ENCODE data around the gene PTPRM. TPM values are rescaled to one million over a fixed set of nuclear protein-coding genes. Genes with fewer than 3 reads are reported as not detected.

The PTPRM gene
- total RNA-seq, 1 donor = 84.7 TPM

DNA sequence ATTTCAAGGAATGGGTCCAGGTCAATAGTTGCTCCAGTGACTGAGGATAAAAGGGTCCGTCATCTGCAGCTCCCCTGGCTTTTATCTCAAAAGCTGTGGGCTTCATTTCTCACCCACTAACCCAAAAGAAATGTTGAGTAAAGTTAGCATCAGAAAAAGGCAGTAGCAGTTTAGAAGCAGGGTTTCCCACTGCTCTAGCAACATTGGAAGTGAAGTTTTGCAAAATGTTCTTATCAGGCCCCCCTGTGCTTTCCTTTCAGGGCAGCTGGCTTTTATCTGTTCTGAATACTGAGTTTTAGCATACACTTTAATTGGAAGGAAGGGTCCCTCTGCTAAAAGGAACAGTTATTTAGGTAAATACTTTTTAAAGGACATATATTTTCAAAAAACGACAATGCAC is 745.9 kb downstream of the PTPRM start:
- no peaks in the 10 kb centered on the region for H3K36me3 ChIP-seq (ENCODE audit: insufficient read depth, low read length)
- H3K27me3 ChIP-seq (ENCODE audit: insufficient read depth, low read length) = no peaks in the 10 kb centered on the region
- no peaks in the 10 kb centered on the region for H3K9me3 ChIP-seq (ENCODE audit: low read depth, low read length)
- no peak overlapping the region for H3K4me2 ChIP-seq (ENCODE audit: insufficient read depth, low read length)
- no peak overlapping the region for H2AFZ ChIP-seq (ENCODE audit: low read length)
- H4K20me1 ChIP-seq (ENCODE audit: insufficient read depth, low read length) = no peaks in the 10 kb centered on the region
- no peaks in the 10 kb centered on the region for H3K4me1 ChIP-seq (ENCODE audit: insufficient read depth, low read length)
- TF ChIP-seq, protein P1, sequence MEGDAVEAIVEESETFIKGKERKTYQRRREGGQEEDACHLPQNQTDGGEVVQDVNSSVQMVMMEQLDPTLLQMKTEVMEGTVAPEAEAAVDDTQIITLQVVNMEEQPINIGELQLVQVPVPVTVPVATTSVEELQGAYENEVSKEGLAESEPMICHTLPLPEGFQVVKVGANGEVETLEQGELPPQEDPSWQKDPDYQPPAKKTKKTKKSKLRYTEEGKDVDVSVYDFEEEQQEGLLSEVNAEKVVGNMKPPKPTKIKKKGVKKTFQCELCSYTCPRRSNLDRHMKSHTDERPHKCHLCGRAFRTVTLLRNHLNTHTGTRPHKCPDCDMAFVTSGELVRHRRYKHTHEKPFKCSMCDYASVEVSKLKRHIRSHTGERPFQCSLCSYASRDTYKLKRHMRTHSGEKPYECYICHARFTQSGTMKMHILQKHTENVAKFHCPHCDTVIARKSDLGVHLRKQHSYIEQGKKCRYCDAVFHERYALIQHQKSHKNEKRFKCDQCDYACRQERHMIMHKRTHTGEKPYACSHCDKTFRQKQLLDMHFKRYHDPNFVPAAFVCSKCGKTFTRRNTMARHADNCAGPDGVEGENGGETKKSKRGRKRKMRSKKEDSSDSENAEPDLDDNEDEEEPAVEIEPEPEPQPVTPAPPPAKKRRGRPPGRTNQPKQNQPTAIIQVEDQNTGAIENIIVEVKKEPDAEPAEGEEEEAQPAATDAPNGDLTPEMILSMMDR (IDR thresholded peaks at IDR 0.05; ENCODE audit: extremely low read depth, low read depth, low read length) = no peak
- H3K27ac ChIP-seq (ENCODE audit: low read depth, low read length) = no peak overlapping the region
- H3K4me3 ChIP-seq (ENCODE audit: insufficient read depth, low read length) = no peak overlapping the region
- no peaks in the 10 kb centered on the region for H3K79me2 ChIP-seq (ENCODE audit: insufficient read depth, low read length)
- no peak for DNase-seq (ENCODE audit: insufficient read length, low spot score, missing footprints)

DNA sequence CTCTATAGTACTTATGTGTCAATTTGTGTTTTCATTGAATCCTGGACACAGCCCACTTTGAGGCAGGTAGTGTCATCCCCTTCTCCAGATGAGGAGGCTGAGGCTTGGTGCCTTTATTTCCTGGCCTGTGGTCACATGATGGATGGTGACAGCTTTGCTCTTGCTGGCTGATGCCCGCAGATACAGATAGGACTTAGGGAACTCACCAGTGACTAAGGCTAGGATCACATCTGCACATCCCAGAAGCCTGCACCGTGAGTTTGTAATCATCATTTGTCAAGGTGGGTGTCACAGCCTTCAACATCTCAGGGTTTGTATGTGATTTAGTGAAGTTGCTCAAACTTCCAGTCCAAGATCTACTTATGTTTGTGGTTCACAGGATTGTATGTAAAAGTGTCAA is 747.0 kb downstream of the PTPRM start:
- H3K79me2 ChIP-seq (ENCODE audit: insufficient read depth, low read length) = no peaks in the 10 kb centered on the region
- H3K27me3 ChIP-seq (ENCODE audit: insufficient read depth, low read length) = no peaks in the 10 kb centered on the region
- no peak overlapping the region for H3K4me3 ChIP-seq (ENCODE audit: insufficient read depth, low read length)
- H3K9me3 ChIP-seq (ENCODE audit: low read depth, low read length) = no peaks in the 10 kb centered on the region
- DNase-seq (ENCODE audit: insufficient read length, low spot score, missing footprints) = no peak
- no peaks in the 10 kb centered on the region for H3K36me3 ChIP-seq (ENCODE audit: insufficient read depth, low read length)
- H3K4me1 ChIP-seq (ENCODE audit: insufficient read depth, low read length) = no peaks in the 10 kb centered on the region
- H4K20me1 ChIP-seq (ENCODE audit: insufficient read depth, low read length) = no peaks in the 10 kb centered on the region
- H2AFZ ChIP-seq (ENCODE audit: low read length) = no peak overlapping the region
- TF ChIP-seq, protein P1 (IDR thresholded peaks at IDR 0.05; ENCODE audit: extremely low read depth, low read depth, low read length) = no peak
- H3K27ac ChIP-seq (ENCODE audit: low read depth, low read length) = no peak overlapping the region
- H3K4me2 ChIP-seq (ENCODE audit: insufficient read depth, low read length) = no peak overlapping the region

DNA sequence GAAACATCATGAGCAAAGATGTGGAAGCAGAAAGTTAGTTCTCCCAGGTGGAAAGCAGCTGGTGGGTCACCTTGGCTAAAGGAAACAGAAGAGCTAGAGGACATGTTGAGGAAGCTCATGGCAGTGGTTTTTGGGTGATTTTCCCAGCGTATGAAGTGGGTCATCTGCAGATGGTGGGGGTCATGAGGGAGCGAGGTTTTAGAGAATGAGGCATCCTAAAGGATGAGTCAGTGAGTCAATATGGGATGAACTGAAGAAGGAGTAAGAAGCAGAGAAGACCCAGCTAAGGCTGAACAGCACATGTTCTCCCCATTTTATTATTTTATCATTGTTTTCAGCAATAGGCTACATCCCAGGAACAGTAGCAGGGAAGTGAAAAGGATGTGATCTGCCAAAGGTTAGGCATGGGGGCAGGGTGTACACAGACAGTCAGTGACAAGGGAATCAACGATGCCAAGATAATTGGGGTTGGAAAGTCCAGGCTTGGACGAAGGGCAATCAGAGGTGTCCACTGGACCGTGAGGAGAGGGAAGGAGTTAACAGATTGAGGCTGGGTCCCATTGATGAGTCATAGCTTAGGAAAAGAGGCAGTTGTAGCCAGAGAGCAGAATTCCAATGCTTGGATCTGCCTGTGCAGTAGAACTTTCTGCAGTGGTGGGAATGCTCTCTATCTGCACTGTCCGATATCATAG is 752.8 kb downstream of the PTPRM start:
- Histone ChIP-seq H3K4me1 (ENCODE audit: insufficient read depth, low read length) (peaks cover 5% of the 10 kb centered on the region), H3K27me3 (ENCODE audit: insufficient read depth, low read length) (no peaks in the 10 kb centered on the region), H3K79me2 (ENCODE audit: insufficient read depth, low read length) (no peaks in the 10 kb centered on the region), H3K4me2 (ENCODE audit: insufficient read depth, low read length) (no peak overlapping the region), H3K36me3 (ENCODE audit: insufficient read depth, low read length) (no peaks in the 10 kb centered on the region), H2AFZ (ENCODE audit: low read length) (no peak overlapping the region), H4K20me1 (ENCODE audit: insufficient read depth, low read length) (no peaks in the 10 kb centered on the region), H3K9me3 (ENCODE audit: low read depth, low read length) (no peaks in the 10 kb centered on the region), H3K27ac (ENCODE audit: low read depth, low read length) (no peak overlapping the region), H3K4me3 (ENCODE audit: insufficient read depth, low read length) (no peak overlapping the region)
- DNase-seq (ENCODE audit: insufficient read length, low spot score, missing footprints) = no peak
- TF ChIP-seq, protein P1 (IDR thresholded peaks at IDR 0.05; ENCODE audit: extremely low read depth, low read depth, low read length) = no peak

DNA sequence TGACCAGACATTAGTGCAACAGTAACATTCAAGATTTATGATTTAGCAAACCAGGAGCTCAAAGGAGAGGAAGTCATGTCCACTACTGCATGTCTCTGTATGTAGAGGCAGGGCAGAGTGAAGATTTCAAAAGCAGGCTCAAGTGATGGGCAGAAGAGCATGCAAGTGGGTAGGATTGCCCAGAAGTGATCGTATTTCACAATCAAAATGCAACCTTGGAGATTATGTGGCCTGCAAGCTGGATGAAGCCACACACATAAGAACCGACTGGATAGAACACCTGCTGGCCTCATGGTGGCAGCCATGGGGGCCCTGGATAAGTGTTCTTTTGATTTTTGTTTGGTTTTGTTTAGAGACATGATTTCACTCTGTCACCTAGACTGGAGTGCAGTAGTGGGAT is 755.4 kb downstream of the PTPRM start:
- Histone ChIP-seq H3K27me3 (ENCODE audit: insufficient read depth, low read length) (no peaks in the 10 kb centered on the region), H3K36me3 (ENCODE audit: insufficient read depth, low read length) (no peaks in the 10 kb centered on the region), H3K9me3 (ENCODE audit: low read depth, low read length) (no peaks in the 10 kb centered on the region), H2AFZ (ENCODE audit: low read length) (no peak overlapping the region), H3K4me2 (ENCODE audit: insufficient read depth, low read length) (no peak overlapping the region), H3K4me3 (ENCODE audit: insufficient read depth, low read length) (no peak overlapping the region), H3K79me2 (ENCODE audit: insufficient read depth, low read length) (no peaks in the 10 kb centered on the region), H4K20me1 (ENCODE audit: insufficient read depth, low read length) (no peaks in the 10 kb centered on the region), H3K27ac (ENCODE audit: low read depth, low read length) (no peak overlapping the region), H3K4me1 (ENCODE audit: insufficient read depth, low read length) (peaks cover 8% of the 10 kb centered on the region)
- DNase-seq (ENCODE audit: insufficient read length, low spot score, missing footprints) = no peak
- TF ChIP-seq, protein P1 (IDR thresholded peaks at IDR 0.05; ENCODE audit: extremely low read depth, low read depth, low read length) = no peak

Measured in osteoblast (primary cell).